HFFc6 (cell line): ENCODE results near the gene SULF2. TPM values are rescaled to one million over a fixed set of nuclear protein-coding genes. Genes with fewer than 3 reads are reported as not detected.
A peak's percentile ranks its signal among the peaks of the same experiment; 100 is the strongest.

ENCODE experiments used
- DNase-seq: peaks from one replicate; pipeline ENCODE4 v3.0.0-alpha.2; 2018
- H3K27ac Mint-ChIP-seq: 2 replicates; pipeline ENCODE4 v1.8.0; 2020; ENCODE audit warnings: mild to moderate bottlenecking, mixed read lengths
- H3K27me3 Mint-ChIP-seq: 2 replicates; pipeline ENCODE4 v1.8.0; 2021; ENCODE audit warnings: mild to moderate bottlenecking, moderate library complexity, mixed read lengths; ENCODE audit not compliant: insufficient read depth
- H3K36me3 Mint-ChIP-seq: 2 replicates; pipeline ENCODE4 v1.8.0; 2021; ENCODE audit warnings: low read depth, mixed read lengths
- H3K4me1 Mint-ChIP-seq: 2 replicates; pipeline ENCODE4 v1.8.0; 2020; ENCODE audit warnings: low read depth, mixed read lengths
- H3K4me3 Mint-ChIP-seq: 2 replicates; pipeline ENCODE4 v1.8.0; 2020; ENCODE audit warnings: mild to moderate bottlenecking, moderate library complexity, mixed read lengths
- H3K9me3 Mint-ChIP-seq: 2 replicates; pipeline ENCODE4 v1.8.0; 2020; ENCODE audit warnings: mild to moderate bottlenecking, mixed read lengths
- total RNA-seq, 6 experiments: library from RNA; stranded (reverse); fragmentation: NEBNext Ultra II Directional; extraction: Animal tissue kit (Norgen Biotek cat#: 25700); gene quantifications; 2 replicates in 1 of 6; 3 replicates in 5 of 6; pipeline ENCODE4 v1.2.3, GENCODE V29; 2021
- TF ChIP-seq, protein P1 (sequence below): fragments of 200-600 bp; sonication (generic); IDR thresholded peaks from 2 replicates; pipeline ENCODE4 v1.5.0; 2021; ENCODE audit warnings: antibody characterized with exemption, mild to moderate bottlenecking

SULF2 gene
- total RNA-seq, 6 experiments from 2014 or later, result 0.23 to 1.3 (median 0.33) TPM

DNA sequence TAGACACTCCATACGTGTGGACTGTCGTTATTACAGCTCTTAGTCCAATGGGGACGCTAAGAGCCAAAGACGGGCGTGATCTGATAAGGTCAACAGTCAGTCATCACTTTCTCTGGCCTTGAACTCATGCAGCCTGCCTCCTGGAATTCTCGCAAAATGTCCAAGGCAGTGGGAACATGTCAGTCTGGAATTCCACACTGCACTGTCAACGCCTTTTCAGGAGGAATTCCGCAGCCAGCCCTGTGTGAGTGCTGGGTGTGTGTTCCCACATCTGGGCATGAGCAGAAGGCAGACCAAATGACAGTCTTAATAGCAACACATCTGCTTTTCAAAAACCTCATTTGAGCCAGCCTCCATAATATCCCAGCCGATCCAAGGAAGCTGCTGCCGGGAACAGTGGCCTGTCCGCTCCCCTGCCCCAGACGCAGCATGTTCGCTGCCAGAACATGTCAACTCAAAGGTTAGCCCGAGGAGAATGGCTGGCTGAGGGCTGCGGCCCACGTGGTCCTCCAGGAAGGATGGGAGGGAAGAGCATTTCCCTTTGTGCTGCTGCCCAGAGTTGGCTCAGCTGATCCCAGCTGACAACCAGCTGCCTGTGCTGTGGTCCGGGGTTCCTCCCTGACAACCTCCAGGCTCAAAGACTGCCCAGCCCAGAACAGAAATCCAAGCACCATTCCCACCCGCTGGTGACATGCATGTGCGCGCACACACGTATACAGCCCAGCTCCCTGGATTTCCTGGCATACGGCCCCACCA lies 103.1 kb downstream of the SULF2 start:
- H3K4me1 Mint-ChIP-seq, result 0 out of 2 replicates have a peak, but pooled peaks cover 5% of the 10 kb centered on the region
- H3K27ac Mint-ChIP-seq, result no peak overlapping the region
- DNase-seq, result peak; percentile 7
- TF ChIP-seq, protein P1, sequence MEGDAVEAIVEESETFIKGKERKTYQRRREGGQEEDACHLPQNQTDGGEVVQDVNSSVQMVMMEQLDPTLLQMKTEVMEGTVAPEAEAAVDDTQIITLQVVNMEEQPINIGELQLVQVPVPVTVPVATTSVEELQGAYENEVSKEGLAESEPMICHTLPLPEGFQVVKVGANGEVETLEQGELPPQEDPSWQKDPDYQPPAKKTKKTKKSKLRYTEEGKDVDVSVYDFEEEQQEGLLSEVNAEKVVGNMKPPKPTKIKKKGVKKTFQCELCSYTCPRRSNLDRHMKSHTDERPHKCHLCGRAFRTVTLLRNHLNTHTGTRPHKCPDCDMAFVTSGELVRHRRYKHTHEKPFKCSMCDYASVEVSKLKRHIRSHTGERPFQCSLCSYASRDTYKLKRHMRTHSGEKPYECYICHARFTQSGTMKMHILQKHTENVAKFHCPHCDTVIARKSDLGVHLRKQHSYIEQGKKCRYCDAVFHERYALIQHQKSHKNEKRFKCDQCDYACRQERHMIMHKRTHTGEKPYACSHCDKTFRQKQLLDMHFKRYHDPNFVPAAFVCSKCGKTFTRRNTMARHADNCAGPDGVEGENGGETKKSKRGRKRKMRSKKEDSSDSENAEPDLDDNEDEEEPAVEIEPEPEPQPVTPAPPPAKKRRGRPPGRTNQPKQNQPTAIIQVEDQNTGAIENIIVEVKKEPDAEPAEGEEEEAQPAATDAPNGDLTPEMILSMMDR, result no peak
- H3K27me3 Mint-ChIP-seq, result peaks cover 16% of the 10 kb centered on the region
- H3K9me3 Mint-ChIP-seq, result no peaks in the 10 kb centered on the region
- H3K36me3 Mint-ChIP-seq, result no peaks in the 10 kb centered on the region
- H3K4me3 Mint-ChIP-seq, result no peak overlapping the region

DNA sequence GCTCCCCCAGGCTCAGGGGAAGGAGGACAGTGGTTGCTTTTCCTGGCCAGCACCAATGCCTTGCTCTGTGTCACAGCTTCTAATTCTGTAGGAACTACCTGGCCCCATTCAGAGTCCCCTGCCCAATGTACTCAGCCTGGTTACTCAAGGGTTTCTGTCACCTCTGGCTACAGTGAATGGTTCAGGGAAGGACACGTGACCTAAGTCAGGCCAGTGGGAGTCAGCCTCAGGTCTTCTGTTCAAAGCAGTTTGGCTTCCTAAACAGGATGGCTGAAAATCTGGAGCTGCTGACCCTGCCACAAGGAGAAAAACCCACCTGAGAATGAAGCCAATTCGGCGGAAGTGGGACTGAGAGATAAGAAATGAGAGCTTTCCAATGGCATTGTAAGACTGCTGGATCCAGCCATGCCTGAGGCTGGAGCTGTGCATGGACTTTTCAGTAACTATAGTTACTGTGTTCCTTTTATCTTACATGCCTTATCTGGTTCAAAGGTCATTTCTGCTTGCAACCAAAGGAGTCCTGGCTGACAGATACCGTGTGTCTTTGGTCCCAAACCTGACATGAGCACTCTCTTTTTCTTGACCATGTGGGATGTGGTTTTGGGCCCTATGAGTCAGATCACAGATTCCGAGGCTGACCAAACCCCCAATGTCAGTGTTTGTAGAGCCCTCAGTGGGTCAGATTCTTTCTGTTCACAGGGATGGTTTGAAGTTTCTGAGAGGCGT lies 104.3 kb downstream of the SULF2 start:
- no peak for DNase-seq
- Mint-ChIP-seq H3K27ac (no peak overlapping the region), H3K4me1 (0 out of 2 replicates have a peak, but pooled peaks cover 5% of the 10 kb centered on the region), H3K9me3 (no peaks in the 10 kb centered on the region), H3K4me3 (no peak overlapping the region), H3K36me3 (no peaks in the 10 kb centered on the region), H3K27me3 (peaks cover 11% of the 10 kb centered on the region)
- TF ChIP-seq, protein P1, result no peak

DNA sequence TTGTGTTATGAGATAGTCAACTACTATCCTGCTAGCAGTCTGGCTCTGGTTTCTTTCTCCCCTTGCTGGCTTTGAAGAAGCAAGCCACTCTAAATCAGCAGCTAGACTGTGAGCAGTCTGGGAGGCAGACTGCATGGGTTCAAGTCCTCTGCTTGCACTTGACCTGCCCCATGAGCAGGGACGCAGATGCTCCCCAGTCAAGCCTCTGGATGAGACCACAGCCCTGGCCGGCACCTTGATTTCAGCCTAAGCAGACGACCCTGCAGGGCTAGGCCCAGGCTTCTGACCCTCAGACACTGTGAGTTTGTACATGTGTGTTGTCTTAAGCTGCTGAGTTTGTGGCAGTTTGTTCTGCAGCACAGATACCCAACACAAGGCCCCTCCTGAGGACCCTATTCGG lies 105.8 kb downstream of the SULF2 start:
- no peaks in the 10 kb centered on the region for H3K9me3 Mint-ChIP-seq
- no peak overlapping the region for H3K27ac Mint-ChIP-seq
- H3K36me3 Mint-ChIP-seq, result no peaks in the 10 kb centered on the region
- DNase-seq, result no peak
- H3K4me1 Mint-ChIP-seq, result 0 out of 2 replicates have a peak, but pooled peaks cover 5% of the 10 kb centered on the region
- H3K27me3 Mint-ChIP-seq, result peaks cover 12% of the 10 kb centered on the region
- H3K4me3 Mint-ChIP-seq, result no peak overlapping the region
- TF ChIP-seq, protein P1, result no peak

DNA sequence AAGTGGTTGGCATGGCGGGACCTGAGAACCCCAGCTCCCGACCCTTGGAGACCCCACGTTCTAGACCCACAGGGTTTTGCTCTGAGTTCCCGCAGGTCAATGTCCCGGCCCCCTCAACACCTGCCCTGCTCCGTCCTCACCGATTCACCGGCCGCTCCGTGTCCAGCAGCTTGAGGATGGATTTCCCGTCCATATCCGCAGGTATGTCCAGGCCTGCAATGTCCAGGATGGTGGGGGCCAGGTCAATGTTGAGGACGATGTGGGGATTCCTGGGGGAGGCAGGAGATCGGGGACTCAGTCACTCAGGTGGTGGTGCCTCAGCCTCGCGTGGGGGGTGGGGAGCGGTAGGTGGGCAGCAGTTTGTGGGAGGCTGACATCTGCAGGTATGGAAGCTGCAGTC lies 106.7 kb downstream of the SULF2 start:
- H3K4me3 Mint-ChIP-seq, result no peak overlapping the region
- TF ChIP-seq, protein P1, result no peak
- H3K9me3 Mint-ChIP-seq, result no peaks in the 10 kb centered on the region
- H3K27ac Mint-ChIP-seq, result no peak overlapping the region
- H3K36me3 Mint-ChIP-seq, result no peaks in the 10 kb centered on the region
- 0 out of 2 replicates have a peak, but pooled peaks cover 5% of the 10 kb centered on the region for H3K4me1 Mint-ChIP-seq
- peaks cover 14% of the 10 kb centered on the region for H3K27me3 Mint-ChIP-seq
- DNase-seq, result no peak

DNA sequence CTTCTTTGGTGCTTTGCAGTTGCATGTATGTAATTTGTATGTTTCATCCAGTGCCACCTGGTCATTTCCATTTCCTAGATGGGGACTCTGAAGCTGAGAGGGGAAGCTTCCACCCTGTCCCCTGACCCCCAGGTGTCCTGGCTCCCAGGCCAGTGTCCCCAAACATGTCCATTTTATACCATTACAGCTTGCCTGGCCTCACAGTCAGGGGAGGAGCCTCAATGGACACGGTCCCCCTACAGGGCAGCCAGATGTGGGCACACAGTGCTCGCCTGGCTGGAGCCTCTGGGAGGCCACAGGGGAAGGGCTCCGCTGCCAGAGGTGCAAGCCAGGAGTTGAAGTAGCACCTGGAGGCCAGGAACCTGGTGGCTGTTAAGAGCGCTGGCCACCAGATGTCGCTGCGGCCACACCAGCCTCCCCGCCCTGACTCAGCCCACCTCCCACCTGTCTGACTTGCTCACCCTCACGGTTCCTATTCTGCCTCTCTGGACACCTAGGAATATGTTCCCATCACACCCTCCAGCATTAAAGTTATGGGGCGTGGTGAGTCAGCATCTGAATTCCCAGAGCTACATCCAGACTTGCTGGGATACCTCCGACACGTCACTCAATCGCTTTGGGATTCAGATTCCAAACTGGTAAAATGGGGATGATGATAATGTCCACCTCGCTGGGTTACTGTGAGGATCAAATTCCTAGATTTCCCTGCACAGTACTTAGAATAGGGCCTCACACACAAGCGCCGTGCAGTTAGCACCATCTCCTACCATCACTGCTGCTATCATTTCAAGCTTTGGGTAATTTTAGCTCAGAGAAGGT lies 107.4 kb downstream of the SULF2 start:
- H3K27me3 Mint-ChIP-seq, result peaks cover 16% of the 10 kb centered on the region
- H3K4me1 Mint-ChIP-seq, result 0 out of 2 replicates have a peak, but pooled peaks cover 5% of the 10 kb centered on the region
- no peak for DNase-seq

More for the DNA sequence above, 107.4 kb downstream of the SULF2 start:
- Mint-ChIP-seq H3K27ac (no peak overlapping the region), H3K36me3 (no peaks in the 10 kb centered on the region), H3K4me3 (no peak overlapping the region), H3K9me3 (no peaks in the 10 kb centered on the region)
- TF ChIP-seq, protein P1, result peak; percentile 88
